ENCODE data around the gene ERG. TPM values are rescaled to one million over a fixed set of nuclear protein-coding genes. Genes with fewer than 3 reads are reported as not detected.

ERG gene
- total and polyA plus RNA-seq, 9 of the 15 experiments (the other 6 are each of a cell fraction or from before 2014, with no cell fraction given) = 0.06 TPM; not detected in 8

- TF ChIP-seq CBX2 (IDR thresholded peaks at IDR 0.05; ENCODE audit: insufficient read depth, low read length, poor library complexity, severe bottlenecking) (no peak), RBM15 (IDR thresholded peaks at IDR 0.05; ENCODE audit: insufficient read depth, low read length) (no peak), BRD9 (IDR thresholded peaks at IDR 0.05; ENCODE audit: low read depth, partially characterized antibody) (no peak), AFF4 (CRISPR knock-in tag; IDR thresholded peaks at IDR 0.05) (no peak), ZC3H4 (CRISPR knock-in tag; IDR thresholded peaks at IDR 0.05; ENCODE audit: borderline replicate concordance) (no peak), TRIM24 (IDR thresholded peaks at IDR 0.05) (no peak), ZNF551 (CRISPR knock-in tag; IDR thresholded peaks at IDR 0.05) (no peak), TOE1 (IDR thresholded peaks at IDR 0.05; ENCODE audit: borderline replicate concordance) (no peak), TOE1 (CRISPR knock-in tag; IDR thresholded peaks at IDR 0.05; ENCODE audit: borderline replicate concordance, low read depth) (no peak)
Measured at GRCh38 chr21:38489271-38489652, 9.0 kb downstream of the ERG start (continued).
